Stimulated activated CD4-positive, alpha-beta T cell treated with anti-CD3 and anti-CD28 coated beads, Interleukin-4, amount 100 ng/mL, for 24 hours (primary cell): Measurements from ENCODE around the gene LORICRIN.
A peak's percentile ranks its signal among the peaks of the same experiment; 100 is the strongest.

Experiments used
- DNase-seq: peaks from one replicate; pipeline ENCODE4 v3.0.0-alpha.2; 2020

The LORICRIN gene

DNA sequence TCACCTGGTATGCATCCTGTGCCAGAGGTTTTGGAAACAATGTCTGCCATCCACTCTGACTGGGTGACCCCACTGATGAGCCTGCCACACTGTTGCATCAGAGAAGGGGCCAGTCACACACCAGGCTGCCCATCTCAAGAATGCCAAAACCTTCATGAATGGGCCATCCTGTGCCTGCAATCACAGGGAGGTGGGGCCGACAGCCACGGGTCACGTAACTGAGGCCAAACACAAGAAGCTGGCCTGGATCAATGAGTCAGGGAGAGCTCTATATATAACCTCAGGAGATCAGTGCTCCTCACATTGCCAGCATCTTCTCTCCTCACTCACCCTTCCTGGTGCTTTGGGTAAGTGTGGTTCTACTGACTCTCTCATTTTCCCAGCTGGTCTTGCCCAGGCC, at the start of gene LORICRIN:
LORICRIN (plus strand) TSS at position 301 of the 400 bp plus-strand sequence. CDS start 1,263 bp downstream, outside the sequence.
- DNase-seq = no peak

DNA sequence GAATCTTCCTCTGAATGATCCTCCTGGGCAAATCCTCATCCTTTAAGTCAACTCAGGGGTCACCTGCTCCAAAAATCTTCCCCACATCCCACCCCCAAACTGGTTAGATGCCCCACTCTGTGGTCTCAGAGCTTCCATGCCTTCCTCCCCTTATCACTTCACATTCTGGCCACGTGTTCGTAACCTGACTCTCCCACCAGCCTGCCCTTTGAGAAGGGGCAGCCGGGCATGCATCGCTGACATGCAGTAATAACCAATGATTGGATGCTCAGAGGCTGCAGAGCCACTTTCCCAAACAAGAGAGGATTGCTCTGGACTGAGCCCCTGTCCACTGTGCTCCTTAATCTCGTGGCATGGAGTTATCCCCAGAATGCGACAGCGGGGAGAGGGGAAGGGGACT, 49.3 kb upstream of the LORICRIN start:
- DNase-seq = no peak

GRCh38 chr1:153212201-153212600, 47.3 kb upstream of the LORICRIN start:
- no peak for DNase-seq

DNA sequence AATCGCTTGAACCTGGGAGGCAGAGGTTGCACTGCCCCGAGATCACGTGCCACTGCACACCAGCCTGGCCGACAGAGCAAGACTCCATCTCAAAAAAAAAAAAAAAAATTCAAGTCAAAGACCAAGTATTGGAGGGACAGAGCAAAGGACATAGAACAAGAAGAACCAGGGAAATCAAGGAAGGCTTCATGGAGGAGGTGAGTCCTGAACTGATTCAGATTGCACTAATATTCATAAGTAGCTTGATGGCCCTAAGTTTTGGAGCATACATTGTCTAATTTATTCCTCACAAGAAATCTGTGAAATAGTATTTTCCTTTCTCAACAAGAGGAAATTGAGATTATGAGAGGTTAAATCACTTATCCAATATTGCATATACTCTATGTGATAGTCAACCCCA, 46.0 kb upstream of the LORICRIN start:
- no peak for DNase-seq

DNA sequence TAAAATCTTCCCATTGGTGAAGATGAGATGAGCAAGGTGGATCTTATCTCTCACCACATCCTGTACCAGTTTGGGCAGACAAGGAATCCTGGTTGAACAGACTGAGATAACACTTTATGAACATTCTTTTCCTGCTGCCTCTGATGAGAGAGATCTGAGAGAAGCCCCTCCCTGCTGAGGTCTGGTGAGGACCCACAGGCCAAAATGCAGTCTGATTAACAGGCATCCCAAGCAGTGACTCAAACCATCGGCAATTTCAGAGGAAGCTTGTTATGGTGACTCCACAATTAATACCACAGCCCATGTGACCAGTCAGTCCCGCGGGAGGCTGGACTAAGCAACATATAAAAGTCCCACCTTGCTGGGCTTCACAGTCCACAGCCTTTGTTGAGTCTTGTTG, 42.3 kb upstream of the LORICRIN start, which contains the start of gene PRR9:
PRR9 (plus strand) TSS at position 373 of the 400 bp plus-strand sequence. CDS start 561 bp downstream, outside the sequence.
- no peak for DNase-seq

DNA sequence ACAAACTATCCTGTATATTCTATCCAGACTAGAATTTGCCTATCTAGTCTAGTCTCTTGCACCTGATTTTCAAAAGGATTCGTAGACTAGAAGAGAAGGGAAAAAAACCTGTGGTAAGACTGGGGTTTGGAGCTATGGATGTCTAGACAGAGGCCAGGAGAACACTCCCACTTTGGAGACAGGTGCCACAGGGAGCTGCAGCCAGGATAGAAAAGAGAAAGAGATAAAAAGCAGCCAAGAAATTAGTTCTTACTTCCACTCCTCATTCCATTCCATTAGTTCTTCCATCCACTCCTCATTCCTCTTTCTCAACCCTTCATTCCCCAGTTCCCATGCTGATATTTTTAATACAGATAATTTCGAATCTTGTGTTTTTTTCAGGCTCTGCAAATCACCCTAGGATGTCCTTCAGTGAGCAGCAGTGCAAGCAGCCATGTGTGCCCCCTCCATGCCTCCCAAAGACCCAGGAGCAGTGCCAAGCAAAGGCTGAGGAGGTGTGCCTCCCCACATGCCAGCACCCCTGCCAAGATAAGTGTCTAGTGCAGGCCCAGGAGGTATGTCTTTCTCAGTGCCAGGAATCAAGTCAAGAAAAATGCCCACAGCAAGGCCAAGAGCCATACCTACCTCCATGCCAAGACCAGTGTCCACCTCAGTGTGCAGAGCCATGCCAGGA, 41.6 kb upstream of the LORICRIN start:
- DNase-seq = no peak

DNA sequence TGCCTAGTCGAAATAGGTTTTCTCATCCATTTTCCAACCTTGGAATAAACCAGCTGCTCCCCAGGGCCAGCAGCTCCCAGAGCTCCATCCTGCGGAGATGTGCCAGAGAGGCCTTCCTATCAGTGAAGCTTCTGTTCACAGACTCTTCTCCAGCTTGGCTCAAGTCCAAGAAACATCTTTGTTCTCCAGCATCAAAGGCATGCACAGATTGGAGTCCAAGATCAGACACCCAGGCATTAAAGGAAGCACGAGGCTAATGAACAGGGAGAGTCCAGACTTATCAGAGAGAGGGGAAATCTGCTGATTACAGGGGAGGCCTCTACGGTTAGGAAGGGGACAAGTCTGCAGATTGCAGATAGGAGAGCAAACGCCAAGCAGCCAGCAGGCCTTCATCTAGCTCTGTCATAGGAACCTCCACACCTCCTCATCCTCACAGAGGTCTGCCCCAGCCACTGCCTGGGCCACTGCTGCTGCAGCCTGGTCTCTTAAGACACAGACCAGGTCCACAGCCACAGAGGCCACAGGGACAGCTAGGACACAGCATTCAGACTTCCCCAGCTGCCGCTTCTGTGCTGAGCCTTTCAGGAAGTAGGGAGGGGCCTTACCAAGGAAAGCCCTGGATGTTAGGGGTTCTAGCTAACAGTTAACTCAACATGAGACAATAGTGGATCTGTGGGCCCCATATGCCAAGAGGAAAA, 38.7 kb upstream of the LORICRIN start:
- no peak for DNase-seq

DNA sequence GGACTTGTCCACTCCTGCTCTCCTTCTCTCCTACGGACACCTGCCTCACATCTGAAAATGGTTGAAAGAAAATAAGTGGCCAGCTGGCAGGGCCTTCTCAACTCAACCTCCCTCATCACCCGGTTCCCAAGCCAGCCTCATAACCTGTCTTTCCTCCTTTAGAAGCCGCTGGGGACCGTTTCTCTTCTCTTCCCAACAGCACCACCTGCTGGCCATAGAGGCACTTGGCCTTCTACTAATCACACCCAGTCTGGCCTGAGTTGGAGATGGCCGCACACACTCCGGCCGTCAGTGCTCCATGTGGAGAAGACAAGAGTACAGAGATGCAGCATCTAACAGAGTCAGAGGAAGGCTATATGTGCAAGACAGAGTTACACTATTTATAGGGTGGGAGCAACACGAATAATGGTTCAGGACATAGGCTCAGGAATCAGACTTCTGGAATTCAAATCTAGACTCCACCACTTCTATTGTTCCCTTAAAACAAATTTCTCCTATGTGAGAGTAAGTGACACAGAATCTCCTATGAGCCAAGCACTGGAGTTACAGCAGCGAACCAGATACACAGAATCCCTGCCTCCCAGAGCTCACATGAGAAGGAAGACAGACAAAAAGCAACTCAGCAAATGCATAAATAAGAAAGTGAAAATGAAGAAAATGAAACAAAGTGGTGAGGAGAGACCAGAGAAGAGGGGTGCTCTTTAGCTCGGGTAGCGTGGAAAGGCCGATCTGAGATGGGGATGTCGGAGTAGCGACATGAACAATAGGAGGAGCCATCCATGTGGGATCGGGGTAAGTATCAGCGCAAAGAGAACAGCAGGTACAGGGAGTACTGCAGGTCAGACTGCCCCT, 36.2 kb upstream of the LORICRIN start:
- peak; percentile 55 for DNase-seq

GRCh38 chr1:153227810-153228209, 31.7 kb upstream of the LORICRIN start:
- DNase-seq = no peak

DNA sequence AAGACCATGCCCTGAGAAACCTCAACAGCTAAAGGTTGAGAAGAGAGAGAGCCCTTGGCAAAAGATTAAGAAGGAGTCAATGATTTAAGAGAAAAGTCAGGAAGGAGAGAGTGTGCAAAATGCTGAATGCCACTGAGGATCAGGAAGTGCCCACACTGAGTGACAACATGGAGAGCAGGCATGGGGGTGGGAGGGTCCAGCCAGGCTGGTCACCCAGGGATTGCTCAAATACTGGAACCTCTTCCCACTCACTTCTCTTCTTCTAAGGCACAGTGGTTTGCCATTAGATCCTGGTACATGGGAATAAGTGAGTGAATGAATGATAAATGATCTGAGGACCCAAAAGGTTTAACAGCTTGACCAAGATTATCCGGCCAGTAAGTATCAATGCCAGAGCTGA, 31.0 kb upstream of the LORICRIN start:
- DNase-seq = no peak

GRCh38 chr1:153229076-153229829, 30.2 kb upstream of the LORICRIN start:
- DNase-seq = peak; percentile 10

DNA sequence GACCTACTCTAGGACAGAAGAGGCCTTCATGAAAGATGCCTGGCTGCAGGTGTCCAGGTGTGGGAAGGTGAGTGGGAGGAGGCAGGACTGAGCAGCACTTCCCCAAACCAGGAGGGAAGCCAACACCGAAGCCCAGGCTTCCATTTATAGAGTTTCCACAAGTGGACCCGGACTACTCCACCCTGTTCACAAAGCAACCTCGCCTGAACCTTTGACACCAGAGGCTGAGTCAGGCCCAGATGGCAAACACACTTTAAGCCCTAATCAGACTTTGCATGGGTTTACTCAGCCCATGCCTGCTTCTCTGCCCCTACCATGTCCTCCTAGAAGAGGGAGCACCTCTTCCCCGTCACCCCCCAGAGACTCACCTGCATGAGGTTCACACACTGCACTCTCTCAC, 28.1 kb upstream of the LORICRIN start:
- DNase-seq = no peak

GRCh38 chr1:153231785-153232184, 27.7 kb upstream of the LORICRIN start:
- no peak for DNase-seq

DNA sequence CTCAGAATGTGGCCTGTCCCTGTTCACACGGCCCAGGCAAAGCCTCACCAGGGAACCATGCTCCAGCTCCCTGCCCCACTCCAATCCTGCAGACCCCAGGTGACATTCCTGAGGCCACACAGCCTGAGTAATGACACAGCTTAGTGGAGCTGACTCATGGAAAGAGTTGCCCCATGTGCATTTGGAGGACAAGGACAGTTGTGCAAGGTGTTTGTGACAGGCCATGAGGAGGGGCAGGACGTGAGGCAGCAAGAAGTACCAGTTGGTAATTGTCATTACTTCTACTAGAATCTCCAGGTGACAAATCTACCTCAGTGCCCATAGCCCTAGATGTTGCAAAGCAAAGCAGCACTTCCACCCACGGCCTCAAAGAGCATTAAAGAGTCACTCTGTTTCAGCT, 26.9 kb upstream of the LORICRIN start:
- no peak for DNase-seq

GRCh38 chr1:153233448-153233847, 26.0 kb upstream of the LORICRIN start:
- DNase-seq = no peak

- no peak for DNase-seq
Observed at GRCh38 chr1:153238527-153238926, 21.0 kb upstream of the LORICRIN start.

DNA sequence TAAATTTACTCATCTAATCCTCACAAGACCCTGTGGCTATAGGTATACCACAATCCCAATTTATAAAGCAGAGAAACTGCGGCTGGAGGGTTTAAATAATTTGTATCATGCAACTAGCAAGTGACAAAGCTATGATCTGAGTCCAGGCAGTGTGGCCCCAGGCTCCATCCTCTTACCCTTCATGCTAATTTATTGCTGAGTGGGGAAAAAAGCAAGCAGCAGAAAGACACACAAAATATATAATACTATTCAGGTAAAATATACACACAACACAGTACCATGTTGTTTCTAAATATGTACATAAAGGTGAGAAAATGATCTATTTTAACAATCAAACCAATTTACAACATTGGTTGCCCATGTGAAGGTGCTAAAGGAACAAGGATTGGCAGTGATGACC, 17.3 kb upstream of the LORICRIN start:
- DNase-seq = no peak

DNA sequence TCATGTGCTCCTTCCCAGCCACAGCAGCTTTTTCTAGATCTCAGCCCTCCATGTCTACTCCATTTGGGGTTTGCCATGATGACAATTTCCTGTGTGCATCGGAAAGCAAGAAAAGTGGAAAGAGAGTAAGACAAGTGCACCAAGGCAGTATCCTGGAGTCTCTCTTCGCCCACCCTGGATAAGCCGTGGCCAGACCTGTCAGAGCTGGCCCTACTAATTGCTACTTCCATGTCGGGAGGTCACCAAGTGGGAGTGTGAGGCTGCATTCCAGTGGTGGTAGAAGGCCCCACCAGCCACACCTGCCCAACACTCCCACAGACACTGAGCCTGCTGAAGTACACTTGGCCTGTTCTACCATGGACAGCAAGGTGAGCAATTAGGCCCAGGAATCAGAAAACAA, 14.0 kb upstream of the LORICRIN start:
- no peak for DNase-seq

DNA sequence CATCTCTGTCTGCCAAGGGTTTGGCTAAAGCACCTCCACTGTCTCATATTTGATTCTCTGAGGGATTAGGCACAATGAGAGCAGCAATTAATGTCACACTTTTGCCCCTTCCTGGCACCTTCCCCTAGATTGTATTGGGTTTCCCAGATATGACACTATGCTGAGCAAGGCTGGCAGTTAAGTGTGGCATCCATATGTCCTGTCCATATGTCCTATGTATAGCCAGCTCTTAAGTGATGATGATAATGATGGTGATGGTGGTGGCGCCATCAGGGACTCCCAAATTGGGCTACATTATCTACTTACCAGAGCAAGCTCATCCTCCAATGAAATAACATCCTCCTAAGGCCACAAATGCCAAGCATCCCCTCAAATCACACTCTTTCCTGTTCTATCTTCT, 13.5 kb upstream of the LORICRIN start:
- no peak for DNase-seq

GRCh38 chr1:153246825-153247224, 12.7 kb upstream of the LORICRIN start:
- DNase-seq = no peak

GRCh38 chr1:153248176-153248879, 11.2 kb upstream of the LORICRIN start:
- DNase-seq = no peak

DNA sequence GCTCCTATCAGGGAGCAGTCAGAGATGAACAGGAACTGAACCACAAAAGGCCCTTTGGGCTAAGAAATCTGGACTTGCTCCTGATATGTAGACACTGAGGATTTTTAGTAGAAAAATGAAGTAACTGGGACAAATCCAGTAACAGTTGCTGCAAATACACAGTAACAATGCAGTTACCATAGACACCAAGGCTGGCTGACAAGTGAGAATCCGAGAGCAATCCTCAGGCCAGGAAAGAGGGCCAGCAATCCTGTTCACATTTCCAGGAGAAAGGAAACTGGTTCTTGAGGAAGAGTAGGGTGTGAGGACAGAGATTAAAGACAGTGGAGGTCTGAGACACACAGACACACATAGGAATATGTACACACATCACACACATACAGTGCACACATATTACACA, 9.3 kb upstream of the LORICRIN start:
- DNase-seq = no peak
